ENCODE data around the gene ASNS. TPM values are rescaled to one million over a fixed set of nuclear protein-coding genes. Genes with fewer than 3 reads are reported as not detected.

ASNS gene
- total RNA-seq, 1 experiment from 2014 or later = 111 TPM

DNA sequence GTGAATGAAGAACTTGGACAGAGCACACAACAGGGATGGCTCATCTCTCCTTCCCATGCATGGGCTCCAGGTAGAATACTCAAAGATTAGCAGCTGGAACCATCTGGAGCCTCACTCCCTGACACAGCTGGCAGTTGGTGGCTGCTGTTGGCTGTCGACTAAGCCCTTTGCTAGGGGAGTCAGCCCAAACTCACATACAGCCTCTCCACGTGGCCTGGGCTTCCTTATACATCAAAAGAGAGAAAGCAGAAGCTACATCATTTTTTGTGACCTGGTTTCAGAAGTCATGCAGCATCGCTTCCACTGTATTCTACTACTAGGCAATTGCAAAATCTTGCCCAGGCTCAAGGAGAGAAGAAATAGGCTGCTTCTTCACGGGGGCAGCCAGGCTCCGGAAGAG is 24.4 kb downstream of the ASNS start:
- no peak for ATAC-seq

DNA sequence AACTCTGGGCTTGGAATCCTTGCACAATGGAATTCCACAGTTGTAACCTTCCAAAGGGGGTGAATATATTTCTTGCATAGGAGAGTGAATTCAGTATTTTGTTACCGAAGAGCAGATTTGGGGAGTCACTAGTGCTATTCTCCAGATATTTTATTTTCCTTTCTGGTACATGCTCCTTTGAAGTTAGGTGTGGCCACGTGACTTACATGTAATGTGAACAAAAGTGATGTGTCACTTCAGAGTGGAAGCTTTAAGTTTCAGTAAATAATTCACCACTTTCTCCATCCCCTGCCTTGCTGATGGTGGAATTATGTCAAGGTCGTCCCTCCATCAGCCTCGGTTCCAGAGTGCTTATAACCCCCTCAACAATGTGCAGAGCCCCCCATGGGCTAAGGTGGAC is 25.3 kb downstream of the ASNS start:
- H3K4me1 Mint-ChIP-seq = no peaks in the 10 kb centered on the region
- H3K4me3 Mint-ChIP-seq = no peak overlapping the region
- ChIA-PET CTCF (interaction anchor here (2.3 kb wide), 1 partner anchor 167 kb away, joined by 11 read pairs; no protein-coding TSS in a partner anchor), POLR2A (no interaction called here)
- DNase-seq (ENCODE audit: low spot score) (no peak), ATAC-seq (no peak)
- peaks cover 4% of the 10 kb centered on the region; the same call in 1 of the 2 replicates for H3K27me3 Mint-ChIP-seq (ENCODE audit: low read depth)
- H3K27ac Mint-ChIP-seq = no peak overlapping the region
- H3K9me3 Mint-ChIP-seq = peaks cover 24% of the 10 kb centered on the region
- H3K36me3 Mint-ChIP-seq = peaks cover 32% of the 10 kb centered on the region
- TF ChIP-seq TCF7 (CRISPR knock-in tag; IDR thresholded peaks at IDR 0.05; ENCODE audit: low read depth) = no peak
- TF ChIP-seq ZNF423 (CRISPR knock-in tag; IDR thresholded peaks at IDR 0.05) = no peak
- no peak for TF ChIP-seq JAZF1 (CRISPR knock-in tag; IDR thresholded peaks at IDR 0.05)
- TF ChIP-seq, protein P1, sequence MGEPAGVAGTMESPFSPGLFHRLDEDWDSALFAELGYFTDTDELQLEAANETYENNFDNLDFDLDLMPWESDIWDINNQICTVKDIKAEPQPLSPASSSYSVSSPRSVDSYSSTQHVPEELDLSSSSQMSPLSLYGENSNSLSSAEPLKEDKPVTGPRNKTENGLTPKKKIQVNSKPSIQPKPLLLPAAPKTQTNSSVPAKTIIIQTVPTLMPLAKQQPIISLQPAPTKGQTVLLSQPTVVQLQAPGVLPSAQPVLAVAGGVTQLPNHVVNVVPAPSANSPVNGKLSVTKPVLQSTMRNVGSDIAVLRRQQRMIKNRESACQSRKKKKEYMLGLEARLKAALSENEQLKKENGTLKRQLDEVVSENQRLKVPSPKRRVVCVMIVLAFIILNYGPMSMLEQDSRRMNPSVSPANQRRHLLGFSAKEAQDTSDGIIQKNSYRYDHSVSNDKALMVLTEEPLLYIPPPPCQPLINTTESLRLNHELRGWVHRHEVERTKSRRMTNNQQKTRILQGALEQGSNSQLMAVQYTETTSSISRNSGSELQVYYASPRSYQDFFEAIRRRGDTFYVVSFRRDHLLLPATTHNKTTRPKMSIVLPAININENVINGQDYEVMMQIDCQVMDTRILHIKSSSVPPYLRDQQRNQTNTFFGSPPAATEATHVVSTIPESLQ (CRISPR knock-in tag; IDR thresholded peaks at IDR 0.05) = no peak
- no peak for TF ChIP-seq SP1 (CRISPR knock-in tag; conservative IDR thresholded peaks at IDR 0.05)
- TF ChIP-seq MYBL2 (CRISPR knock-in tag; IDR thresholded peaks at IDR 0.05) = no peak
- no peak for TF ChIP-seq ESRRA (CRISPR knock-in tag; IDR thresholded peaks at IDR 0.05; ENCODE audit: borderline replicate concordance)
- TF ChIP-seq, protein P2, sequence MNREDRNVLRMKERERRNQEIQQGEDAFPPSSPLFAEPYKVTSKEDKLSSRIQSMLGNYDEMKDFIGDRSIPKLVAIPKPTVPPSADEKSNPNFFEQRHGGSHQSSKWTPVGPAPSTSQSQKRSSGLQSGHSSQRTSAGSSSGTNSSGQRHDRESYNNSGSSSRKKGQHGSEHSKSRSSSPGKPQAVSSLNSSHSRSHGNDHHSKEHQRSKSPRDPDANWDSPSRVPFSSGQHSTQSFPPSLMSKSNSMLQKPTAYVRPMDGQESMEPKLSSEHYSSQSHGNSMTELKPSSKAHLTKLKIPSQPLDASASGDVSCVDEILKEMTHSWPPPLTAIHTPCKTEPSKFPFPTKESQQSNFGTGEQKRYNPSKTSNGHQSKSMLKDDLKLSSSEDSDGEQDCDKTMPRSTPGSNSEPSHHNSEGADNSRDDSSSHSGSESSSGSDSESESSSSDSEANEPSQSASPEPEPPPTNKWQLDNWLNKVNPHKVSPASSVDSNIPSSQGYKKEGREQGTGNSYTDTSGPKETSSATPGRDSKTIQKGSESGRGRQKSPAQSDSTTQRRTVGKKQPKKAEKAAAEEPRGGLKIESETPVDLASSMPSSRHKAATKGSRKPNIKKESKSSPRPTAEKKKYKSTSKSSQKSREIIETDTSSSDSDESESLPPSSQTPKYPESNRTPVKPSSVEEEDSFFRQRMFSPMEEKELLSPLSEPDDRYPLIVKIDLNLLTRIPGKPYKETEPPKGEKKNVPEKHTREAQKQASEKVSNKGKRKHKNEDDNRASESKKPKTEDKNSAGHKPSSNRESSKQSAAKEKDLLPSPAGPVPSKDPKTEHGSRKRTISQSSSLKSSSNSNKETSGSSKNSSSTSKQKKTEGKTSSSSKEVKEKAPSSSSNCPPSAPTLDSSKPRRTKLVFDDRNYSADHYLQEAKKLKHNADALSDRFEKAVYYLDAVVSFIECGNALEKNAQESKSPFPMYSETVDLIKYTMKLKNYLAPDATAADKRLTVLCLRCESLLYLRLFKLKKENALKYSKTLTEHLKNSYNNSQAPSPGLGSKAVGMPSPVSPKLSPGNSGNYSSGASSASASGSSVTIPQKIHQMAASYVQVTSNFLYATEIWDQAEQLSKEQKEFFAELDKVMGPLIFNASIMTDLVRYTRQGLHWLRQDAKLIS (CRISPR knock-in tag; IDR thresholded peaks at IDR 0.05; ENCODE audit: borderline replicate concordance) = no peak
- TF ChIP-seq, protein P3, sequence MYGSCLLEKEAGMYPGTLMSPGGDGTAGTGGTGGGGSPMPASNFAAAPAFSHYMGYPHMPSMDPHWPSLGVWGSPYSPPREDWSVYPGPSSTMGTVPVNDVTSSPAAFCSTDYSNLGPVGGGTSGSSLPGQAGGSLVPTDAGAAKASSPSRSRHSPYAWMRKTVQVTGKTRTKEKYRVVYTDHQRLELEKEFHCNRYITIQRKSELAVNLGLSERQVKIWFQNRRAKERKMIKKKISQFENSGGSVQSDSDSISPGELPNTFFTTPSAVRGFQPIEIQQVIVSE (CRISPR knock-in tag; IDR thresholded peaks at IDR 0.05; ENCODE audit: borderline replicate concordance) = no peak
- TF ChIP-seq, protein P4, sequence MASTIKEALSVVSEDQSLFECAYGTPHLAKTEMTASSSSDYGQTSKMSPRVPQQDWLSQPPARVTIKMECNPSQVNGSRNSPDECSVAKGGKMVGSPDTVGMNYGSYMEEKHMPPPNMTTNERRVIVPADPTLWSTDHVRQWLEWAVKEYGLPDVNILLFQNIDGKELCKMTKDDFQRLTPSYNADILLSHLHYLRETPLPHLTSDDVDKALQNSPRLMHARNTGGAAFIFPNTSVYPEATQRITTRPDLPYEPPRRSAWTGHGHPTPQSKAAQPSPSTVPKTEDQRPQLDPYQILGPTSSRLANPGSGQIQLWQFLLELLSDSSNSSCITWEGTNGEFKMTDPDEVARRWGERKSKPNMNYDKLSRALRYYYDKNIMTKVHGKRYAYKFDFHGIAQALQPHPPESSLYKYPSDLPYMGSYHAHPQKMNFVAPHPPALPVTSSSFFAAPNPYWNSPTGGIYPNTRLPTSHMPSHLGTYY (CRISPR knock-in tag; IDR thresholded peaks at IDR 0.05) = no peak
- TF ChIP-seq ZNF263 (CRISPR knock-in tag; IDR thresholded peaks at IDR 0.05; ENCODE audit: low read depth) = no peak
- TF ChIP-seq MXD4 (CRISPR knock-in tag; IDR thresholded peaks at IDR 0.05; ENCODE audit: borderline replicate concordance) = no peak
- TF ChIP-seq, protein P5, sequence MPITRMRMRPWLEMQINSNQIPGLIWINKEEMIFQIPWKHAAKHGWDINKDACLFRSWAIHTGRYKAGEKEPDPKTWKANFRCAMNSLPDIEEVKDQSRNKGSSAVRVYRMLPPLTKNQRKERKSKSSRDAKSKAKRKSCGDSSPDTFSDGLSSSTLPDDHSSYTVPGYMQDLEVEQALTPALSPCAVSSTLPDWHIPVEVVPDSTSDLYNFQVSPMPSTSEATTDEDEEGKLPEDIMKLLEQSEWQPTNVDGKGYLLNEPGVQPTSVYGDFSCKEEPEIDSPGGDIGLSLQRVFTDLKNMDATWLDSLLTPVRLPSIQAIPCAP (CRISPR knock-in tag; IDR thresholded peaks at IDR 0.05) = no peak
- TF ChIP-seq, protein P6, sequence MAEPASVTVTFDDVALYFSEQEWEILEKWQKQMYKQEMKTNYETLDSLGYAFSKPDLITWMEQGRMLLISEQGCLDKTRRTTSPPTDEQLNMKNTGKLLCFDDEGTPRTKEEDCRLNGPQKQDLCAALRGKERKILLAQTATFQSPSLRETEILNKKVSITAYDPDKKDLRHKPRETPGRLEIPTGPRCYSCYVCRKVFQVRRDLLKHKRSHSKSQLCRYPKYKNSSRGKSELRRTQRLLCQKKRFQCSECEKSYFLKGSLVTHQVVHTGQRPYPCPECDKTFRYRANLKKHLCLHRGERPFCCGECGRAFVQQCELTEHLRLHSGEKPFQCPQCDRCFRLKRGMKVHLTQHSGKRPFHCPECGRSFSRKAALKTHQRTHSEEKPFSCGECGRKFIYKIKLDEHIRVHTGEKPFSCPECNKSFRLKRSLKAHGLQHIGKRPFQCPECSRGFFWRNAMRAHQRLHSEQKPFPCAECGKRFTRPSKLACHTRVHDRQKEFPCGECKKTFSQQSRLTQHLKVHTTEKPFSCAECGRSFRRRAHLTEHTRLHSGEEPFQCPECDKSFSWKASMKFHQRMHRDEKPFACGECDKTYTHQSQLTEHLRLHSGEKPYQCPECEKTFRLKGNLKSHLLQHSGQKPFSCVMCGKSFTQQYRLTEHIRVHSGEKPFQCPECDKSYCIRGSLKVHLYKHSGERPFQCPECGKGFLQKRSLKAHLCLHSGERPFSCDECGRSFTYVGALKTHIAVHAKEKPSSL (CRISPR knock-in tag; conservative IDR thresholded peaks at IDR 0.05) = no peak
- no peak for TF ChIP-seq FOXJ3 (CRISPR knock-in tag; IDR thresholded peaks at IDR 0.05; ENCODE audit: borderline replicate concordance)

More for the DNA sequence above, 24.4 kb downstream of the ASNS start:
- DNase-seq (ENCODE audit: low spot score) = no peak
- TF ChIP-seq, protein P7, sequence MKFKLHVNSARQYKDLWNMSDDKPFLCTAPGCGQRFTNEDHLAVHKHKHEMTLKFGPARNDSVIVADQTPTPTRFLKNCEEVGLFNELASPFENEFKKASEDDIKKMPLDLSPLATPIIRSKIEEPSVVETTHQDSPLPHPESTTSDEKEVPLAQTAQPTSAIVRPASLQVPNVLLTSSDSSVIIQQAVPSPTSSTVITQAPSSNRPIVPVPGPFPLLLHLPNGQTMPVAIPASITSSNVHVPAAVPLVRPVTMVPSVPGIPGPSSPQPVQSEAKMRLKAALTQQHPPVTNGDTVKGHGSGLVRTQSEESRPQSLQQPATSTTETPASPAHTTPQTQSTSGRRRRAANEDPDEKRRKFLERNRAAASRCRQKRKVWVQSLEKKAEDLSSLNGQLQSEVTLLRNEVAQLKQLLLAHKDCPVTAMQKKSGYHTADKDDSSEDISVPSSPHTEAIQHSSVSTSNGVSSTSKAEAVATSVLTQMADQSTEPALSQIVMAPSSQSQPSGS (CRISPR knock-in tag; IDR thresholded peaks at IDR 0.05; ENCODE audit: borderline replicate concordance, low read depth) = no peak
- TF ChIP-seq, protein P8, sequence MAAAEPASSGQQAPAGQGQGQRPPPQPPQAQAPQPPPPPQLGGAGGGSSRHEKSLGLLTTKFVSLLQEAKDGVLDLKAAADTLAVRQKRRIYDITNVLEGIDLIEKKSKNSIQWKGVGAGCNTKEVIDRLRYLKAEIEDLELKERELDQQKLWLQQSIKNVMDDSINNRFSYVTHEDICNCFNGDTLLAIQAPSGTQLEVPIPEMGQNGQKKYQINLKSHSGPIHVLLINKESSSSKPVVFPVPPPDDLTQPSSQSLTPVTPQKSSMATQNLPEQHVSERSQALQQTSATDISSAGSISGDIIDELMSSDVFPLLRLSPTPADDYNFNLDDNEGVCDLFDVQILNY (CRISPR knock-in tag; IDR thresholded peaks at IDR 0.05) = no peak
- TF ChIP-seq, protein P4 (CRISPR knock-in tag; IDR thresholded peaks at IDR 0.05) = no peak
- H3K4me3 Mint-ChIP-seq = no peak overlapping the region
- no peak overlapping the region for H3K27ac Mint-ChIP-seq
- H3K27me3 Mint-ChIP-seq (ENCODE audit: low read depth) = no peaks in the 10 kb centered on the region
- no peaks in the 10 kb centered on the region for H3K4me1 Mint-ChIP-seq
- CTCF ChIA-PET = interaction anchor here (2.3 kb wide), 1 partner anchor 166 kb away, joined by 11 read pairs; no protein-coding TSS in a partner anchor
- peaks cover 34% of the 10 kb centered on the region for H3K36me3 Mint-ChIP-seq
- POLR2A ChIA-PET = no interaction called here
- H3K9me3 Mint-ChIP-seq = peaks cover 17% of the 10 kb centered on the region
